HG02884 (cell line): ENCODE results near the gene LRCH4.

Experiments
- ATAC-seq: cut with Tn5 transposase; IDR thresholded peaks from one replicate; pipeline ENCODE4 v1.9.1; 2021; ENCODE audit warnings: mild to moderate bottlenecking, moderate library complexity; ENCODE audit not compliant: unreplicated experiment

LRCH4 gene

DNA sequence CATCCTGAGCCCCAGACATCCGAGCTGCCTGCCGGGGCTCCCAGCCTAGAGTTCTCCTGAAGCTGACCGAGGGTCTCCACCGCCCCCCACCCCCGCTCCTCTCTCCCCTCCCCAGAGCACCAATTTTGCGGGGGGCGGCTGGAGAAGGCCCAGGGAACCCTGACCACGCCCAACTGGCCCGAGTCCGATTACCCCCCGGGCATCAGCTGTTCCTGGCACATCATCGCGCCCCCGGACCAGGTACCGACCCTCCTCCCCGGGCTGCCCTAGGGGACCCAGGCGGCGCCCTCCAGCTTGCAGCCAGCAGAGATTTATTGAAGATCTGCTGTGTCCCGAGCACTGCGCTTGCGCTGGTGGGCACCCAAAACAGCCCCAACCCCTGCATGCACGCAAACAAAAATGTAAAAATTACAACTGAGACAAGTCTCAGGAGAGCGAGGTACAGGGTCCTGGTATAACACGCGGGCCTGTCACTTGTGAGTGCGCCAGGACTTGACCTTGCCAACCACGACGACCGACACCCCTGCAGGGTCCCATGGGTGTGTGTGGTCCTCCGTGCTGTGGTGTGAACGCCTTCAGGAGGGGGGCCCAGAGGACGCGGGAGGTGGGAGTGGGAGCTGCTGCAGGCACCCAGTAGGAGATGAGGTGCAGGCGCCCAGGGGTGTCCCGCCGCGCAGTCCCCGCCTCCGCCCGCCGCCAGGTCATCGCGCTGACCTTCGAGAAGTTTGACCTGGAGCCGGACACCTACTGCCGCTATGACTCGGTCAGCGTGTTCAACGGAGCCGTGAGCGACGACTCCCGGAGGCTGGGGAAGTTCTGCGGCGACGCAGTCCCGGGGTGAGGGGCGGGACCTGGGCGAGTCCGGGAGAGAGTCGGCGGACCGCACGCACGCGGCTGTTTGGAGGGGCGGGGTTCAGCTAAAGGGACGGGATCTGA lies 19.3 kb upstream of the LRCH4 start:
- no peak for ATAC-seq

DNA sequence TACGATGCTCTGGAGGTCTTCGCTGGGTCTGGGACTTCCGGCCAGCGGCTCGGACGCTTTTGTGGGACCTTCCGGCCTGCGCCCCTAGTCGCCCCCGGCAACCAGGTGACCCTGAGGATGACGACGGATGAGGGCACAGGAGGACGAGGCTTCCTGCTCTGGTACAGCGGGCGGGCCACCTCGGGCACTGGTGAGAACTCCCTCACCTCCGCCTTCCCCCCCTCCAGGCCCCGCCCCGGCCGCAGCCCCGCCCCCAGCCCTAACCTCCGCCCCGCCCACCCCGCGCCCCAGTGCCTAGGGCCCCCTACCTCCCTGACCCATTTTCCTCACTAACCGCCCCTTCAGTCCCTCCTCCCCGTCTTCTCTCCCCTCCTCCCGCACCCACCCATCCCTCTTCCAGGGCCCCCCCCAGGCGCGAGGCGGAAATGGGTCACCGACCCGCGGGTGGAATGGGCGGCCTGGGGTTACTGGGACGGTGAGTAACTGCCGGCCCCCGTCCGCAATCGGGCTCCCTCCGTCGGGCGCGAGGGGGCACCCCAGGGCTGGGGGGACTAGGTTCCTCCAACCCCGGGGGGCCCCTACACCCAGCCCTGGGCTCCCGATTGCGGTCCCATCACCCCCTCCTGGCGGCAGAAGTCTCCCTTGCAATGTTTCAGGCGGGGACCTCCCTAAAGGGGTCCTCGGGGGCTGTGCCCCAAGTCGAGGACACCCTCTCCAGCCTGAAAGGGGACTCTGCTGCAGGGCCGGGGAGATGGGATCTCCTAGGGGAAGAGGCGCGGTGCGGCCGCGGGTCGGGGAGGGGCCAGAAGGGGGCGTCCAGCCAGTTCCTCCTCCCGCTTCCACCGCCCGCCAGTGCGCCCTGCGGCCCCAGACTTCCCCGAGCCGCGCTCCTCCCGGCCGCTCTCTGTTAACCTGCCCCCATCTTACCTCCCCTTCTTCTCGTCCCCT lies 18.4 kb upstream of the LRCH4 start:
- no peak for ATAC-seq

GRCh38 chr7:100603726-100604027 lies 17.7 kb upstream of the LRCH4 start:
- ATAC-seq, result no peak

DNA sequence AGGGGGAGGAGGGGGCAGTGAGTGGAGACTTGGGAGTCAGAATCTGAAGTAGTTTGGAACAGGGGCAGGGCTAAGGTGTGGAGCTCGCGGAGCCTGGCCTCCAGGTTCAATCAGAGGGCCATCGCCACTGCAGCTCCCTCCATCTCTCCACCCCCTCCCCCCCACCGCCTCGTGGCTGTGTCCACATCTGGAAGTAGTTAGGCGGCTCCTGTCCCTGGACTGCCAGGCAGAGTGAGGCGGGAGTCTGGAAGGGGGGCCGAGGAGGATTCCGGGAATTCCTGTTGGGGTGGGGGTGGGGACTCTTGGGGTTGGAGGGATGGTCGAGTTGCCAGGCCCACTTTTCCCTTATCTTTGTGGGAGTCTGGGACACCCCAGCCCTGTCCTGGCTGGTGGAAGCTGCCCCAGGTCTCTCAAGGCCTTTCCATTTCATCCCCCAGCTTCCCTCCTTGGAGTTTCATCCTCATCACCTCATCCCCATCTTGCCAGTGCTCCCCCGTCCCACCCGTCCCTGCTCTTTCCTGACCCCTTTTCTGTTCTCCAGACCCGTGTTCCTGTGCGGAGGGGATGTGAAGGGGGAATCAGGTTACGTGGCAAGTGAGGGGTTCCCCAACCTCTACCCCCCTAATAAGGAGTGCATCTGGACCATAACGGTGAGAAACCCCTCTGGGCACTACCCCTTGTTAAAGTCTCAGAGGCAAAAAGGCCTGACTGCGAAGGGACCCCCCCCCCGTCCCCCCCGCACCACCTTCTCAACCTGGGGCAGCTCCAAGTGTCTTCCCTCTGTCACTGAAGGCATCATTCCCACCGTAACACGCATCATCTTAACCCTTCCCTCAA lies 17.2 kb upstream of the LRCH4 start:
- no peak for ATAC-seq

GRCh38 chr7:100600730-100601038 lies 14.8 kb upstream of the LRCH4 start:
- ATAC-seq, result no peak

DNA sequence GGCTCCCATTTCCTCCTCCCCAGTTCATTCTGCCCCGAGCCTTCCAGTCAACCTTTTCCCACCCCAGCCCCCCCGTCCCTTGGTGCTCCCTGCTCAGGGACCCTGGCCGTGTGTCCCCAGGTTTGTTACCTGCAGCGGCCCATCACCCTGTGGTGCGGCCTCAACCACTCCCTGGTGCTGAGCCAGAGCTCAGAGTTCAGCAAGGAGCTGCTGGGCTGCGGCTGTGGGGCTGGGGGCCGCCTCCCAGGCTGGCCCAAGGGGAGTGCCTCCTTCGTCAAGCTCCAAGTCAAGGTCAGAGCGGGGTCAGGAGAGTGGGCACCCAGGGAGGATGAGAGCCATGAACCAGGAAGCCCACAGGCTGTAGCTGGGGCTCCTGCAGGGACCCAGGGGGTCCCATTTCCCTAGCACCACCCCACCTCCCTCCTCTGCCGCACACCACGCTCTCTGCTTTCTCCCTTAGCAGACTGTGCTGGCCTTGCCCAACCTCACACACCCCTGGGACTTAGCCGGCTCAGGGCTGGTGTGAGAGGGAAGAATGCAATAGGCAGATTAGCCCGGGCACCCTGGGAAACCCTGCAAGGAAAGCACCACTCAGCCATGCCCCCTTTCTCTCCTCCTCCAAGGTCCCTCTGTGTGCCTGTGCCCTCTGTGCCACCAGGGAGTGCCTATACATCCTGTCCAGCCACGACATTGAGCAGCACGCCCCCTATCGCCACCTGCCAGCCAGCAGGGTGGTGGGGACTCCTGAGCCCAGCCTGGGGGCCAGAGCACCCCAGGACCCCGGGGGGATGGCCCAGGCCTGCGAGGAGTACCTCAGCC lies 14.2 kb upstream of the LRCH4 start:
- ATAC-seq, result no peak

GRCh38 chr7:100598425-100598824 lies 12.5 kb upstream of the LRCH4 start:
- ATAC-seq, result no peak

- ATAC-seq, result no peak
Measured at GRCh38 chr7:100595188-100595587, 9.3 kb upstream of the LRCH4 start.

DNA sequence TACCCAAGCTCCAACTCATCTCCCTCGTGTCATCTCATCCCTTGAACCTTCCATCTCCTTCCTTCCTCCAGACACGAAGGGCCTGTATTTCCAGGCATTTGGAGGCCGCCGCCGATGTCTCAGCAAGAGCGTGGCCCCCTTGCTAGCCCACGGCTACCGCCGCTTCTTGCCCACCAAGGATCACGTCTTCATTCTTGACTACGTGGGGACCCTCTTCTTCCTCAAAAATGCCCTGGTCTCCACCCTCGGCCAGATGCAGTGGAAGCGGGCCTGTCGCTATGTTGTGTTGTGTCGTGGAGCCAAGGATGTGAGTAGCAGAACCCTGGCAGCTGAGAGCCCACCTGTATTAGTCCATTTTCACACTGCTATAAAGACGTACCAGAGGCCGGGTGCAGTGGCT lies 5.7 kb upstream of the LRCH4 start:
- ATAC-seq, result no peak

GRCh38 chr7:100590077-100590737 lies 4.3 kb upstream of the LRCH4 start:
- ATAC-seq, result no peak

GRCh38 chr7:100589341-100589947 lies 3.5 kb upstream of the LRCH4 start:
- no peak for ATAC-seq

GRCh38 chr7:100588438-100588837 lies 2.5 kb upstream of the LRCH4 start:
- no peak for ATAC-seq

DNA sequence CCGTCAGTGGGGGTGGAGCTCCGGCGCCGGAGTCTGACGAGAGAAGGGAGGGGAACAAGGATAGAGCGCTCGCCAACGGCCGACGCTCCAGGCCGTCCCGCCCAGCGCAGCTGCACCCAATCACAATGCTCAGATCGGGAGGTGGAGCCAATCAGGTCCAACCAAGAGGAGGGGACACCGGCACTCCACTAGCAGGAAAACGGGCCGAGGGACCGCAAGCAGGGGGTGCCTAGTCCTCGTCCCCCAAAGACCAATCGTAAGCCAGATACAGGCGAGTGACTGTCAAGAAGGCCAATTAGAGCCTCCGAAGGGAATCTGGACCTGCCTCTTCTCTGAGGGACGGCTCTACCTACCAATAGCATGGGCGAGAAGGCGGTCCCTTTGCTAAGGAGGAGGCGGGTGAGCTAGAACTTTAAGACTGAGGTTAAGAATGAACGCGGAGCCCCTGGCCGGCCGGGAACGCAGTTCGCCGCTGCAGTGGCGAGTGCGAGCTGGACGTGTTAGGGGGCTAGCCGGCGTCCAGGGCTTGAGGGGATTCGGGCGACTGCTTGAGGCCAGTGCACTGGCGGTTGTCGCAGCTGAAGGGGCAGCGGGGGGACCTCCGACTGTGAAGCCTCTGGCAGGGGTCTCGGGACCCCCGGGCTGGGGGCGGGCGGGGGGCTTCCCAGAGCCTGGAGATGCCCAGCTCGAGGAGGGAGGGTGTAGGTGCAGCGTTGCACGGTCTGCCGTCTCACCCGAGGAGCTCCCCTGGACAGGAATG lies 517 bp upstream of the LRCH4 start, which contains the start of gene FBXO24:
FBXO24 (plus strand) TSS at position 63 of the 760 bp plus-strand sequence; CDS start at position 361, 298 bp downstream.
- ATAC-seq, result peak; percentile 85

DNA sequence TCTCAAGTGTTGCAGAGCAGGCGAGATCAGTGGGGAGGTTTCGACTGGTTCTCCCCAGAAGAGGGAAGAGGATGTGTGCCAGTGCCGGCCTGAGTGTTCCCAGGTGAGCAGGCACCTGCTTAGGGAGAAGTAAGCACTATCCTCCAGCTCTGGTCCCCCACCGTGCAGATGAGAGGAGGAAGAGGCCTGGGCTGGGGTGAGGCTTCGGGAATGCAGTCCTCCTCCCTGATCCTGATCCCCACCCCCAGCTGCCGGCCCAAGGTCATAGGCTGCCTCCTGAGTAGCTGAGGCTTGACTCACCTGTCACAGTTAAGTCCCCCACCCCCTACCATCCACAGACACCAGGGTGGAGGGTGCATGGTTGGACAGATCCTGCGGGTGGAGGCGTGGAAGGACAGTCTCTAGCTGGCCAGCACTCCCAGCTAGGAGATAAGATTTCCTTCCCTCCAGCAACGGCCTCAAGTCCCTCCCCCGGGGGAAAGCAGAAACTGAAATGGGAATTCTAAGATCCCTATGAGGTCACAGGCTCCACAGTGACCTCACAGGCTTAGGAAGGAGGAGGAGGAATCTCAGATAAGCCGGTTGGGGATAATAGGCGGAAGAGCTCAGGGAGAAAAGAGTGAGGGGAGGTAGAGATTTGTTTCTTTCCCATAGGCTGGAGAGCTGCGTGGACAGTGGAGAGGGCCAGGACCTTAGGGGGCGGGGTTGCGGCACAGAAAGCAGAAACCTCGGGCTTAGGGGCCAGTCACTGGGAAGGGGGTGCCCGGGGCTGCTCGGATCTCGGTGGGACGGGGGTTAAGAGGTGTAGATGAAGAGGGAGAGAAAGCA lies 1.0 kb downstream of the LRCH4 start:
- no peak for ATAC-seq

DNA sequence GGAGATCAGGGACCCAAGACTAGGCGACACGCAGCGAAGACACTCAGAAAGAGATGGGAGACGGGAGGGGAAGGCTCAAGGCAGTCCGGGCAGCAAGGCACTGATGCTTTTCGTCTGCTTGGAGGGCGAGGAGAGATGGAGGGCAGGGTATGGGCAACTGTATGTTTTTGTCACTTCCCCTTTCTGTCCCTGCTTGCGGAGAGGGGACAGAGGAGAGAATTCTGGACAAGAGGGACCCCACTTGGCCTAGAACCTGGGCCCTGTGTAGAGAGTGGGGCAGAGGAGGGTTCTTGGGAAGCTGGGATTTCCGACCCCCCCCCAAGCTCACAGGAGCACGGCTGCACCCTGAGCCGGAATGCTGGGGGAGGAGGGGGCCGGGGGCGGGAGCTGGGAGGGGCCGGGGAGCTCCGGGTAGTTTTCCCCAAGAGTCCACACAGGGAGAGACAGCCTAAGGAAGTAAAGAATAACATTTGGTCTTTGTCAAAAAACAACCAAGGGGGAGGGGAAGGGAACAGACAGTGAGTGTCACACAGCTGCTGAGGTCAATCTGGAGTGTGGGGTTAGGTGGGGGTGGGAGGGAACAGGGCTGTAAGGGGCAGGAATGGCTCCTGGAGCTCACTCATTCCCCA lies 1.8 kb downstream of the LRCH4 start:
- ATAC-seq, result no peak

DNA sequence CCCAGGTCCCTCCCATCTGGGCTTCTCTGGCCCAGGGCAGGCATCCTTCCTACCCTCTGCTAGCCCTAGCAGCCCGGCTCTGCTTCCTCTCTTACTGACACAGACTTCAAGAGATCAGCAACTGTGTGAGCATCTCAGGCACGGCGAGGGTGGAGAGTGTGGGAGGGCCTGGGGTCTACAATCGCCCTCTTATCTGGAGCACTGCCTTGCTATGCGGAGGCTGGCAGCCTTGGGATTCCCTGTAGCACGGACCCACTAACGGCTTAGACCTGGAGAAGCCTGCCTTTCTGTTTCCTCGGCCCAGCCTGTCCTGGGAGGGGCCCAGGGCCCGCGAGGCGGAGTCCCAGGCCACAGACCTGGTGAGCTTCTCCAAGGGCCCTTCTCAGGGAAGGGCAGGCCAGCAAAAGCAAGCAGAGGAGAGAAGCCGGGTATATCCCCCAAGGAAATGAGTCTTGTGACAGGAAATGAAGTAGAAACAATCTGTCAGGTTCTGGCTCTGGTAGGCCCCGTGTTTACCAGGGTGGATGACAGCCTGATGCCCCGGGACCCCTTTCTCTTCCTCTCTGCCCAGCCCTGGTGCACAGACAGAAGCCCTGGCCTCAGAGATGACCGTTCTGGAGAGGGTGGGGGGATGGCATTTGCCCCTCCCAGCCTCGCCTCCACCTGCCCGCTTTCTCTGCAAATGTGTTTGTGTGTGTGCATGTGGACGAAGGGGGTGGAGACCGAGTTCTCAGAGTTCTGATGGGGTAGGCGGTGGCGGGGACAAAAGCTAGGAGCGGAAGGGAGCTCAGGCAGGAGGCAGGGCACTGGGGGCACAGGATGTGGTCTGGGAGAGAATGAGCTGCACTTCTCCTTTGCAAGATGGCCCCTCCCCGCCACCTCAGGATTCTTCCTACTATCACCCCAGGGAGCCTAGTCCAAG lies 2.5 kb downstream of the LRCH4 start:
- ATAC-seq, result no peak
